CD1c-positive myeloid dendritic cell (primary cell): Measurements from ENCODE around the gene CDH1.
A peak's percentile ranks its signal among the peaks of the same experiment; 100 is the strongest.
"Not testable (repeated sequence)": the region's sequence is repeated elsewhere in the genome, so short reads cannot be mapped to it uniquely, and the experiment has no call there.

ENCODE experiments used
- DNase-seq: peaks from one replicate; pipeline ENCODE4 v3.0.0-alpha.2; 2016; ENCODE audit errors: extremely low spot score

CDH1 gene

GRCh38 chr16:68790130-68790761 is 53.2 kb downstream of the CDH1 start:
- DNase-seq = no peak

GRCh38 chr16:68790944-68791343 is 53.9 kb downstream of the CDH1 start:
- DNase-seq = peak; percentile 25

GRCh38 chr16:68792465-68793324 is 55.6 kb downstream of the CDH1 start:
- DNase-seq = peak; percentile 47

GRCh38 chr16:68793401-68793857 is 56.3 kb downstream of the CDH1 start:
- DNase-seq = peak; percentile 21

- DNase-seq = no peak
Observed at GRCh38 chr16:68798398-68798797, 61.3 kb downstream of the CDH1 start.

GRCh38 chr16:68800257-68800875 is 63.3 kb downstream of the CDH1 start:
- DNase-seq = peak; percentile 67

GRCh38 chr16:68802190-68802589 is 65.1 kb downstream of the CDH1 start:
- no peak for DNase-seq

GRCh38 chr16:68806422-68806821 is 69.3 kb downstream of the CDH1 start:
- no peak for DNase-seq

- DNase-seq = no peak
Observed at GRCh38 chr16:68806981-68807380, 69.9 kb downstream of the CDH1 start.

GRCh38 chr16:68814516-68814915 is 77.4 kb downstream of the CDH1 start:
- no peak for DNase-seq

GRCh38 chr16:68823401-68824135 is 86.5 kb downstream of the CDH1 start:
- no peak for DNase-seq

- DNase-seq = no peak
Observed at GRCh38 chr16:68825427-68825826, 88.3 kb downstream of the CDH1 start.

- no peak for DNase-seq
Observed at GRCh38 chr16:68826652-68827051, 89.6 kb downstream of the CDH1 start.

GRCh38 chr16:68833251-68833650 is 96.2 kb downstream of the CDH1 start:
- no peak for DNase-seq

GRCh38 chr16:68834550-68834949 is 97.5 kb downstream of the CDH1 start:
- no peak for DNase-seq

- DNase-seq = no peak
Observed at GRCh38 chr16:68835970-68836369, 98.9 kb downstream of the CDH1 start.

GRCh38 chr16:68839831-68840230 is 102.7 kb downstream of the CDH1 start:
- DNase-seq = no peak

- DNase-seq = not testable (repeated sequence)
Observed at GRCh38 chr16:68842964-68843481, 105.9 kb downstream of the CDH1 start.

- DNase-seq = peak; percentile 95
Observed at GRCh38 chr16:68843482-68844210, 106.6 kb downstream of the CDH1 start, which contains the start of gene TANGO6. Gene TANGO6 (plus strand): TSS chr16:68843531. CDS start chr16:68843618, 87 bp downstream.

- no peak for DNase-seq
Observed at GRCh38 chr16:68844211-68844564, 107.1 kb downstream of the CDH1 start.

GRCh38 chr16:68848786-68849185 is 111.7 kb downstream of the CDH1 start:
- DNase-seq = no peak
